Thyroid gland (tissue), 4 donors: Measurements from ENCODE around the gene FBXO47.

Source experiments
- POLR2A ChIP-seq, 2 donors: fragments of 450-650 bp; IDR thresholded peaks; one replicate each; pipeline ENCODE4 v1.6.1; 2017; ENCODE audit warnings: antibody characterized with exemption in 2 of 2, mild to moderate bottlenecking in 2 of 2, moderate library complexity in 1 of 2
- TF ChIP-seq, protein P1 (sequence below), 6 experiments: fragments of 200-600 bp in 3 of 6; fragments of 450-650 bp in 3 of 6; sonication (generic) in 3 of 6; IDR thresholded peaks; one replicate each; pipeline ENCODE4 v1.5.1; 2016 to 2019; ENCODE audit warnings: antibody characterized with exemption in 6 of 6, mild to moderate bottlenecking in 2 of 6, inconsistent platforms in 1 of 6, moderate library complexity in 1 of 6

DNA sequence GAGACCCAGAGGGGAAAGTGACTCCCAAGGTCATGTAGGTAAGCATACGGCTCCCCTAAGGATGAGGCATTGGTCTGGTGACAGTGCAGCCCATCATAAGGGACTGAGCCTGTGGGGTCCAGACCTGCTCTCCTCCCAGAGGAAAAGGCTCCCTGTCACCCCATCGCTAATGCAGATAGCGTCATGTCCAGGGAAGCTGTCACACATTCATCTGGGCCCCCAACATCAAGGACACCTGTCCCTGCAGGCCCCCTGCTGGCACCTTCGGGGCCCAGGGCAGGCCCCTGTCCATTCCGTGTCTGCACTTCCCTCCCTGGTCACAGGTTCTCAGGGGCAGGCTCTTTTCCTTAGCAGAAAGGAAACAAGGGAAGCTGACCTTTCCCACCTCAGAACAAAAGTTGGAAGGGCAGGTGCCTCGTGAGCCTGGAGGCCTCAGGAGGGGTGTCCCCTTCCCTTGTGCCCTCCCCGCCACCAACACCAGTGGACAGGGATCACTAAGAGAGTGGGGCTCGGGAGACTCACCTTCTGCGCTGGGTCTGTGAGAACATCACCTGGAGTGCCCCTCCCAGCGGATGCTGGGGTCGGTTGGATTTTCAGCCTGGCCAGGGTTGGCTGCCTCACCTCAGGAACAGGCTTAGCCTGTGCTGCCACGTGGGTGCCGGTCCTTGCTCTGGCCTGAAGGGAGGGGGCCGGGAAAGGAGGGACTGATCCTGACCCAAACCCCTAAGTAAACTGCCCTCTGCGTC lies 59.1 kb downstream of the FBXO47 start:
- TF ChIP-seq, protein P1, sequence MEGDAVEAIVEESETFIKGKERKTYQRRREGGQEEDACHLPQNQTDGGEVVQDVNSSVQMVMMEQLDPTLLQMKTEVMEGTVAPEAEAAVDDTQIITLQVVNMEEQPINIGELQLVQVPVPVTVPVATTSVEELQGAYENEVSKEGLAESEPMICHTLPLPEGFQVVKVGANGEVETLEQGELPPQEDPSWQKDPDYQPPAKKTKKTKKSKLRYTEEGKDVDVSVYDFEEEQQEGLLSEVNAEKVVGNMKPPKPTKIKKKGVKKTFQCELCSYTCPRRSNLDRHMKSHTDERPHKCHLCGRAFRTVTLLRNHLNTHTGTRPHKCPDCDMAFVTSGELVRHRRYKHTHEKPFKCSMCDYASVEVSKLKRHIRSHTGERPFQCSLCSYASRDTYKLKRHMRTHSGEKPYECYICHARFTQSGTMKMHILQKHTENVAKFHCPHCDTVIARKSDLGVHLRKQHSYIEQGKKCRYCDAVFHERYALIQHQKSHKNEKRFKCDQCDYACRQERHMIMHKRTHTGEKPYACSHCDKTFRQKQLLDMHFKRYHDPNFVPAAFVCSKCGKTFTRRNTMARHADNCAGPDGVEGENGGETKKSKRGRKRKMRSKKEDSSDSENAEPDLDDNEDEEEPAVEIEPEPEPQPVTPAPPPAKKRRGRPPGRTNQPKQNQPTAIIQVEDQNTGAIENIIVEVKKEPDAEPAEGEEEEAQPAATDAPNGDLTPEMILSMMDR (IDR thresholded peaks at IDR 0.05), result no peak
- no peak for TF ChIP-seq POLR2A (IDR thresholded peaks at IDR 0.05)
